AG10803 (cell line): ENCODE results near the gene GPC1.

Experiments
- DNase-seq: peaks from one replicate; pipeline ENCODE4 v3.0.0; 2010; ENCODE audit warnings: low read depth
- H3K4me3 ChIP-seq: 2 replicates; pipeline ENCODE4 v1.5.1; 2011; ENCODE audit warnings: mild to moderate bottlenecking, low read length, control low read depth
- TF ChIP-seq, protein P1 (sequence below): conservative IDR thresholded peaks from 2 replicates; pipeline ENCODE4 v1.5.1; 2011; ENCODE audit warnings: mild to moderate bottlenecking, low read length, control low read depth, inconsistent platforms

GPC1 gene

DNA sequence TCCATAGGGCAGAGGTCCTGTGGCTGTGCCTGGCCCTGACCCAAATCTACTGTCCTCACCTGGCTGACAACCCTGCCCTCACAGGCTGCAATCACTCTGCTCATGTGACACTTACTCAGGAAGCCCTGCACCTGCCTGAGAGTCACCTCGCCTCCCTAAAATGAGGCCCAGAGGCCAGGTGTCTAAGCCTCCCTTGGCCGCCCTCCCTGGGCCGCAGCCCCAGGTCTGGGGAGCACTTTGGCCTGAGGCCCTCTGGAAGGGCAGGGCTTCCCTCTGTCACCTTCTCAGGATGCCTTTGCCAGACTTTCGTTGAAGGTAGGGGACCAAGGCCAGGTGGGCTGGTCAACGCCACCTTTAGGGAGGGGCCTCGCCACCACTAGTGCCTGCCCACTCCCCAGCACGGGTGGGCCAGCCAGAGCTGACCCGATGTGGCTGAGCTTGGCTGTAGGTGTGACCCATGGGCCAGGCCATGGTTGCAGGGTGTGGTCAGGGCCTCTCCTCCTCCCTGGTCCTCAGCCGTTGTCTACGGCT lies 6.1 kb upstream of the GPC1 start:
- H3K4me3 ChIP-seq: no peak overlapping the region
- TF ChIP-seq, protein P1, sequence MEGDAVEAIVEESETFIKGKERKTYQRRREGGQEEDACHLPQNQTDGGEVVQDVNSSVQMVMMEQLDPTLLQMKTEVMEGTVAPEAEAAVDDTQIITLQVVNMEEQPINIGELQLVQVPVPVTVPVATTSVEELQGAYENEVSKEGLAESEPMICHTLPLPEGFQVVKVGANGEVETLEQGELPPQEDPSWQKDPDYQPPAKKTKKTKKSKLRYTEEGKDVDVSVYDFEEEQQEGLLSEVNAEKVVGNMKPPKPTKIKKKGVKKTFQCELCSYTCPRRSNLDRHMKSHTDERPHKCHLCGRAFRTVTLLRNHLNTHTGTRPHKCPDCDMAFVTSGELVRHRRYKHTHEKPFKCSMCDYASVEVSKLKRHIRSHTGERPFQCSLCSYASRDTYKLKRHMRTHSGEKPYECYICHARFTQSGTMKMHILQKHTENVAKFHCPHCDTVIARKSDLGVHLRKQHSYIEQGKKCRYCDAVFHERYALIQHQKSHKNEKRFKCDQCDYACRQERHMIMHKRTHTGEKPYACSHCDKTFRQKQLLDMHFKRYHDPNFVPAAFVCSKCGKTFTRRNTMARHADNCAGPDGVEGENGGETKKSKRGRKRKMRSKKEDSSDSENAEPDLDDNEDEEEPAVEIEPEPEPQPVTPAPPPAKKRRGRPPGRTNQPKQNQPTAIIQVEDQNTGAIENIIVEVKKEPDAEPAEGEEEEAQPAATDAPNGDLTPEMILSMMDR: no peak
- DNase-seq: no peak

DNA sequence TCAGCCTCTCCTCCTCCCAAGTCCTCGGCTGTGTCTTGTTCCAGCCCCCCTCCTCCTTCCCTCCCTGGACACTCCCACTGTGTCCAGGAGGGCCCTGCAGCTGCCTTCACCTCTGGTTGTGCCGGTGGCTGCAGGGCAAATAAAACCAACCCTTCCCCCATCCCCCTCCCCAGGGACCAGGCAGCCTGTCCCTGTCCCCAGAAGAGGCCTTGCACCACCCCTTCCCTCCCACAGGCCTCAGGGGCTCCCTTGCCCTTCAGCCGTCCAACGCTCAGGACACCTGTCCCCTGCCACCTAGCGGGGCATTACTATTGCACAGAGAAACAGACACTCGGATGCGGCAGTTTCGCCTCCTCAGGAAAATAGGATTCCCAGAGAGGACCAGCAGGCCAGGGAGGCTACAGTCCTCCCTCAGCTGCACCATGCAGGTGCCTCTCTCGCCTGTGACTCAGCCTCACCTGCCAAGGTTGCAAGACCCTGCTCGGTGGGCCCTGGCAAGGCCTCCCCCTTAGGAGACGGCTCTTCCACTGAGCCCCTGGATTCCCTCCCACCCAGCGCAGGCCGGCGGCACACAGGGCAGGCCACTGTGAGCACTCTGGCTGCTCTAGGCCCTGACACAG lies 5.5 kb upstream of the GPC1 start:
- TF ChIP-seq, protein P1: no peak
- no peak for DNase-seq
- H3K4me3 ChIP-seq: no peak overlapping the region

DNA sequence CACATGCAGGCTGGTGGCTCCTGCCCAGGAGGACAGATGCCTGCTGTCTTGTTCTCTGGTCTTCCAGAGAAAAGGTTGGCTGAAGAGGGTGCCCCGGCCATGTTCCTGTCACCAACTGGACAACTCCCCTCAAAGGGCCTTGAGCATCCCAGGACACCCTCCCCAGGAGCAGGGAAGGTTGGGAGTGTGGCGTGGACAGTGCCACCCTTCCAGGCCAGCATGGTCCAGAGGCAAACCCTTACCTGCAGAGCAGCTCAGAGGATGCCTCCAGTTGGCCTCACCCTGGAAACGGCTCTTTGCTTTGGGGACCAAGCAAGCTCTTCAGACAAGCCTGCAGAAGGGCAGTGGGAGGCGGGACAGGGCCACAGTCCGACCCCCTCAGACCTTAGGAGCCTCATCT lies 4.9 kb upstream of the GPC1 start:
- no peak for DNase-seq
- TF ChIP-seq, protein P1: no peak
- no peak overlapping the region for H3K4me3 ChIP-seq

DNA sequence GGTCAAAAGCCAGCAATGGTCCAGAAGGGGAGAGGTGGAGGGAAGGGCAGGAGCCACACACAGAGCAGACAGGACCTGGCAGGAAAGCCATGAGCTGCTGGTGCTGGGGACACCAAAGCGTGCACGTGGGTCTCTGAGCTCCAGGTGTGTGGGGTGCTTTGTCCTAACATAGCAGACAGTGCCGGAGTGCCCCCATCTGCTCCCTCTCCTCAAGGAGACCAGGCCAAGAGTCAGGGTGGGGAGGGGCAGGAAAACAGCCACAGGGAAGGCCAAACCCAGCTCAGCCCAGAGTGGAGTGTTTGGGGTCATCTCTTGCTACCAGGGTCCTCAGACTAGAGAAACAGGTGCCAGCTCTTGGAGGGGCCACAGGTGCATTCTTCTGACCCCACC lies 4.2 kb upstream of the GPC1 start:
- TF ChIP-seq, protein P1: no peak
- no peak for DNase-seq
- H3K4me3 ChIP-seq: no peak overlapping the region

DNA sequence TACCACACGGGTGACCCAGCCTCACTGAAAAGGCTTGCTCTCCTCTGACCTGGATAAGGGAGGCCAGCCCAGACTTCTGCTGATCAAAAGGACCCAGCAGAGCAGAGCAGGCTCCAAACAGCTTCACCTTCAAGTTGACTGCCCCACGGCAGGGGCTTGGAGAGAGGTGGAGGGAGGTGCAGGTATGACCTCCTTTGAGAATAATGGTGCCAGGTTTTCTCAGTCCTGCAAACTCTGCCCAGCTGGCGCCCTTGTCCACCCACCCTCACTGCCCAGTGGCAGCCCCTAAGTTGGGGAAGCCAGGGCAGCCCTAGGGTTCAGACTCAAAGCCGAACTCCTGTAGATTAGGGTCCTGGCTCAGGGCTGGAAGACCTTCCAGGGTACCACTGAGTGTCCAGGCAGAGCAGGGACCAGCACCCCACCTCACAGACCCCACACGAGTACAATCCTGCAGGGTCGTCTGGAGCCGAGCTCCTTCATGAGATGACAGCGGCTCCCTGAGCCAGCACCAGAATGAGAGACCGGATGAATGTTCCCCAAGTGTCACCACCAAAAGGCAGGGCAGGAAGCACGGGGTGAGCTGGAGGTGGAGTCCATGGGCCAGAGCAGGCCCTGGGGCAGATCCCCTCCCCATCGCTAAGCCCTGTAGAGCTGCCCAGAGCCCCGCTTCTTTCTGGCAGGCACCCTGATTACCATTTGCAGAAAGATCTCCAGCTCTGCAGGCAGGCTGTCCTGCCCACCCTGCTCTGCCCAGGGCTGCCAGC lies 3.6 kb upstream of the GPC1 start:
- DNase-seq: no peak
- TF ChIP-seq, protein P1: no peak
- H3K4me3 ChIP-seq: no peak overlapping the region

DNA sequence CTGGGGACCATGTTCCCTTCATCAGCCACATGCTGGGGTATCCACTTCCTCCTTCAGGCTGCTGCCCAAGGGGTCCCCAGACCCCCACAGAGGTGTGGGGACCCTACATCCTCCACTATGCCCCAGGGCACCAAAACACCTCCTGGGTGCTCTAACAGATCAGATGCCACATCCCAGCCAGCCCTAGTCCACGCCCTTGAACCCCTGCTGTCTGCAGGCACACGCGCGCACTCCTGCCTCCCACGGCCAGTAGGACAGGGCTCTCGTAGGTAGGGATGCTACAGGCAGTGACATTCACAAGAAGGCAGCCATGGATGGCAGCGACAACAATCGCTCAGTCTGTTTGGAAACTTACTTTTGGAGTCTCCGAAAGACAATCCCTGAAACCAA lies 3.0 kb upstream of the GPC1 start:
- TF ChIP-seq, protein P1: no peak
- no peak for DNase-seq
- H3K4me3 ChIP-seq: no peak overlapping the region
